HG03439 (cell line): ENCODE data around the gene USP17L15.
"Not testable (repeated sequence)": the region's sequence is repeated elsewhere in the genome, so short reads cannot be mapped to it uniquely, and the experiment has no call there.

ENCODE experiments used
- ATAC-seq: cut with Tn5 transposase; IDR thresholded peaks from one replicate; pipeline ENCODE4 v1.9.1; 2021; ENCODE audit warnings: mild to moderate bottlenecking, moderate library complexity; ENCODE audit not compliant: unreplicated experiment

USP17L15 gene, protein sequence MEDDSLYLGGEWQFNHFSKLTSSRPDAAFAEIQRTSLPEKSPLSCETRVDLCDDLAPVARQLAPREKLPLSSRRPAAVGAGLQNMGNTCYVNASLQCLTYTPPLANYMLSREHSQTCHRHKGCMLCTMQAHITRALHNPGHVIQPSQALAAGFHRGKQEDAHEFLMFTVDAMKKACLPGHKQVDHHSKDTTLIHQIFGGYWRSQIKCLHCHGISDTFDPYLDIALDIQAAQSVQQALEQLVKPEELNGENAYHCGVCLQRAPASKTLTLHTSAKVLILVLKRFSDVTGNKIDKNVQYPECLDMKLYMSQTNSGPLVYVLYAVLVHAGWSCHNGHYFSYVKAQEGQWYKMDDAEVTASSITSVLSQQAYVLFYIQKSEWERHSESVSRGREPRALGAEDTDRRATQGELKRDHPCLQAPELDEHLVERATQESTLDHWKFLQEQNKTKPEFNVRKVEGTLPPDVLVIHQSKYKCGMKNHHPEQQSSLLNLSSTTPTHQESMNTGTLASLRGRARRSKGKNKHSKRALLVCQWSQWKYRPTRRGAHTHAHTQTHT

DNA sequence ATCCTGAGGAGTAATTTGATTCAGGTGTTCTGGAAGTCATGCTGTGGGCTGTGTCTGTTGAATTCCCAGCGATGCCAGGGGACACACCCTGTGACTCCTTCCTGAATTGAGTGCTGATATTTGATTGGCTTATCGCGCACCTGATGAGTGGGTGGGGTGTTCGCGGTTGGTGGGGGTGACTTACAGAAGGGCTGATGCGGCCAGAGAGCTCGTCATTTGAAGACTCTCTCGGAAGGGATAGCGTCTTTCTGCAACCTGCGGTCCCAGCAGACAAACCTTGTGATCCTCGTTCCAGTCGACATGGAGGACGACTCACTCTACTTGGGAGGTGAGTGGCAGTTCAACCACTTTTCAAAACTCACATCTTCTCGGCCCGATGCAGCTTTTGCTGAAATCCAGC is at the start of gene USP17L15:
TSS of gene USP17L15 (plus strand) at position 301 of the 400 bp plus-strand sequence. CDS start at position 301, 0 bp downstream.
- not testable (repeated sequence) for ATAC-seq

DNA sequence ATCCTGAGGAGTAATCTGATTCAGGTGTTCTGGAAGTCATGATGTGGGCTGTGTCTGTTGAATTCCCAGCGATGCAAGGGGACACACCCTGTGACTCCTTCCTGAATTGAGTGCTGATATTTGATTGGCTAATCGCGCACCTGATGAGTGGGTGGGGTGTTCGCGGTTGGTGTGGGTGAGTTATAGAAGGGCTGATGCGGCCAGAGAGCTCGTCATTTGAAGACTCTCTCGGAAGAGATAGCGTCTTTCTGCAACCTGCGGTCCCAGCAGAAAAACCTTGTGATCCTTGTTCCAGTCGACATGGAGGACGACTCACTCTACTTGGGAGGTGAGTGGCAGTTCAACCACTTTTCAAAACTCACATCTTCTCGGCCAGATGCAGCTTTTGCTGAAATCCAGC is 23.8 kb upstream of the USP17L15 start, which contains the start of gene USP17L10:
TSS of gene USP17L10 (plus strand) at position 301 of the 400 bp plus-strand sequence. CDS start at position 301, 0 bp downstream.
- not testable (repeated sequence) for ATAC-seq

DNA sequence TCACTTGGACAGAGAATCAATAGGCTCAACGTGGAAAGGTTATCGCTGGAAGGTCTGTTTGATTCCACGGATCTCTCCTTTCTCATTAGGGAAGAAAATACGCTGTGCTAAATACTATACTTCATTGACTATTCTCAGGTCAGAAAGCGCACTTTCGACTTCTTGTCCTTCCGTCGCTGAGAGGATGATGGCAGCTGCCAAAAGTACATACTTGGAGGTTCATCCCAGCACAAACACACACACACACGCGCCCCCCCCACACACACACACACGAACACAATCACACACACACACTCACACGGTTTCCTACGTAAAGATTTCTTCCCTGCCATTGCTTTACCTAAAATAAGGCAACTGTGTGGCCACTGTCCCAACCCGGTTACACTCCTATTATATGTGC is 19.5 kb upstream of the USP17L15 start:
- ATAC-seq = not testable (repeated sequence)

DNA sequence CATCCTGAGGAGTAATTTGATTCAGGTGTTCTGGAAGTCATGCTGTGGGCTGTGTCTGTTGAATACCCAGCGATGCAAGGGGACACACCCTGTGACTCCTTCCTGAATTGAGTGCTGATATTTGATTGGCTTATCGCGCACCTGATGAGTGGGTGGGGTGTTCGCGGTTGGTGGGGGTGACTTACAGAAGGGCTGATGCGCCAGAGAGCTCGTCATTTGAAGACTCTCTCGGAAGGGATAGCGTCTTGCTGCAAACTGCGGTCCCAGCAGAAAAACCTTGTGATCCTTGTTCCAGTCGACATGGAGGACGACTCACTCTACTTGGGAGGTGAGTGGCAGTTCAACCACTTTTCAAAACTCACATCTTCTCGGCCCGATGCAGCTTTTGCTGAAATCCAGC is 19.1 kb upstream of the USP17L15 start, which contains the start of gene USP17L11:
TSS of gene USP17L11 (plus strand) at position 301 of the 400 bp plus-strand sequence. CDS start at position 301, 0 bp downstream.
- not testable (repeated sequence) for ATAC-seq

DNA sequence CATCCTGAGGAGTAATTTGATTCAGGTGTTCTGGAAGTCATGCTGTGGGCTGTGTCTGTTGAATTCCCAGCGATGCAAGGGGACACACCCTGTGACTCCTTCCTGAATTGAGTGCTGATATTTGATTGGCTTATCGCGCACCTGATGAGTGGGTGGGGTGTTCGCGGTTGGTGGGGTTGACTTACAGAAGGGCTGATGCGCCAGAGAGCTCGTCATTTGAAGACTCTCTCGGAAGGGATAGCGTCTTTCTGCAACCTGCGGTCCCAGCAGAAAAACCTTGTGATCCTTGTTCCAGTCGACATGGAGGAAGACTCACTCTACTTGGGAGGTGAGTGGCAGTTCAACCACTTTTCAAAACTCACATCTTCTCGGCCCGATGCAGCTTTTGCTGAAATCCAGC is 14.3 kb upstream of the USP17L15 start, which contains the start of gene USP17L12:
TSS of gene USP17L12 (plus strand) at position 301 of the 400 bp plus-strand sequence. CDS start at position 301, 0 bp downstream.
- not testable (repeated sequence) for ATAC-seq

DNA sequence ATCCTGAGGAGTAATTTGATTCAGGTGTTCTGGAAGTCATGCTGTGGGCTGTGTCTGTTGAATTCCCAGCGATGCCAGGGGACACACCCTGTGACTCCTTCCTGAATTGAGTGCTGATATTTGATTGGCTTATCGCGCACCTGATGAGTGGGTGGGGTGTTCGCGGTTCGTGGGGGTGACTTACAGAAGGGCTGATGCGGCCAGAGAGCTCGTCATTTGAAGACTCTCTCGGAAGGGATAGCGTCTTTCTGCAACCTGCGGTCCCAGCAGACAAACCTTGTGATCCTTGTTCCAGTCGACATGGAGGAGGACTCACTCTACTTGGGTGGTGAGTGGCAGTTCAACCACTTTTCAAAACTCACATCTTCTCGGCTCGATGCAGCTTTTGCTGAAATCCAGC is 9.6 kb upstream of the USP17L15 start, which contains the start of gene USP17L13:
TSS of gene USP17L13 (plus strand) at position 301 of the 400 bp plus-strand sequence. CDS start at position 301, 0 bp downstream.
- ATAC-seq = not testable (repeated sequence)

DNA sequence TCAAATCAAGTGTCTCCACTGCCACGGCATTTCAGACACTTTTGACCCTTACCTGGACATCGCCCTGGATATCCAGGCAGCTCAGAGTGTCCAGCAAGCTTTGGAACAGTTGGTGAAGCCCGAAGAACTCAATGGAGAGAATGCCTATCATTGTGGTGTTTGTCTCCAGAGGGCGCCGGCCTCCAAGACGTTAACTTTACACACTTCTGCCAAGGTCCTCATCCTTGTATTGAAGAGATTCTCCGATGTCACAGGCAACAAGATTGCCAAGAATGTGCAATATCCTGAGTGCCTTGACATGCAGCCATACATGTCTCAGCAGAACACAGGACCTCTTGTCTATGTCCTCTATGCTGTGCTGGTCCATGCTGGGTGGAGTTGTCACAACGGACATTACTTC is 3.9 kb upstream of the USP17L15 start:
- not testable (repeated sequence) for ATAC-seq

DNA sequence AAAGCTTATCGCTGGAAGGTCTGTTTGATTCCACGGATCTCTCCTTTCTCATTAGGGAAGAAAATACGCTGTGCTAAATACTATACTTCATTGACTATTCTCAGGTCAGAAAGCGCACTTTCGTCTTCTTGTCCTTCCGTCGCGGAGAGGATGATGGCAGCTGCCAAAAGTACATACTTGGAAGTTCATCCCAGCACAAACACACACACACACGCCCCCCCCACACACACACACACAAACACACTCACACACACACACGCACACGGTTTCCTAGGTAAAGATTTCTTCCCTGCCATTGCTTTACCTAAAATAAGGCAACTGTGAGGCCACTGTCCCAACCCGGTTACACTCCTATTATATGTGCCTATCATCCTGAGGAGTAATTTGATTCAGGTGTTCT is 4.3 kb downstream of the USP17L15 start:
- not testable (repeated sequence) for ATAC-seq

DNA sequence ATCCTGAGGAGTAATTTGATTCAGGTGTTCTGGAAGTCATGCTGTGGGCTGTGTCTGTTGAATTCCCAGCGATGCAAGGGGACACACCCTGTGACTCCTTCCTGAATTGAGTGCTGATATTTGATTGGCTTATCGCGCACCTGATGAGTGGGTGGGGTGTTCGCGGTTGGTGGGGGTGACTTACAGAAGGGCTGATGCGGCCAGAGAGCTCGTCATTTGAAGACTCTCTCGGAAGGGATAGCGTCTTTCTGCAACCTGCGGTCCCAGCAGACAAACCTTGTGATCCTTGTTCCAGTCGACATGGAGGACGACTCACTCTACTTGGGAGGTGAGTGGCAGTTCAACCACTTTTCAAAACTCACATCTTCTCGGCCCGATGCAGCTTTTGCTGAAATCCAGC is 9.4 kb downstream of the USP17L15 start, which contains the start of gene USP17L17:
TSS of gene USP17L17 (plus strand) at position 301 of the 400 bp plus-strand sequence. CDS start at position 301, 0 bp downstream.
- not testable (repeated sequence) for ATAC-seq

DNA sequence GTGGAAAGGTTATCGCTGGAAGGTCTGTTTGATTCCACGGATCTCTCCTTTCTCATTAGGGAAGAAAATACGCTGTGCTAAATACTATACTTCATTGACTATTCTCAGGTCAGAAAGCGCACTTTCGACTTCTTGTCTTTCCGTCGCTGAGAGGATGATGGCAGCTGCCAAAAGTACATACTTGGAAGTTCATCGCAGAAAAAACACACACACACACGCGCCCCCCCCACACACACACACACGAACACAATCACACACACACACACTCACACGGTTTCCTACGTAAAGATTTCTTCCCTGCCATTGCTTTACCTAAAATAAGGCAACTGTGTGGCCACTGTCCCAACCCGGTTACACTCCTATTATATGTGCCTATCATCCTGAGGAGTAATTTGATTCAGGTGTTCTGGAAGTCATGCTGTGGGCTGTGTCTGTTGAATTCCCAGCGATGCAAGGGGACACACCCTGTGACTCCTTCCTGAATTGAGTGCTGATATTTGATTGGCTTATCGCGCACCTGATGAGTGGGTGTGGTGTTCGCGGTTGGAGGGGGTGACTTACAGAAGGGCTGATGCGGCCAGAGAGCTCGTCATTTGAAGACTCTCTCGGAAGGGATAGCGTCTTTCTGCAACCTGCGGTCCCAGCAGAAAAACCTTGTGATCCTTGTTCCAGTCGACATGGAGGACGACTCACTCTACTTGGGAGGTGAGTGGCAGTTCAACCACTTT is 13.9 kb downstream of the USP17L15 start, which contains the start of gene USP17L18:
TSS of gene USP17L18 (plus strand) at position 678 of the 728 bp plus-strand sequence. CDS start at position 678, 0 bp downstream.
- not testable (repeated sequence) for ATAC-seq

DNA sequence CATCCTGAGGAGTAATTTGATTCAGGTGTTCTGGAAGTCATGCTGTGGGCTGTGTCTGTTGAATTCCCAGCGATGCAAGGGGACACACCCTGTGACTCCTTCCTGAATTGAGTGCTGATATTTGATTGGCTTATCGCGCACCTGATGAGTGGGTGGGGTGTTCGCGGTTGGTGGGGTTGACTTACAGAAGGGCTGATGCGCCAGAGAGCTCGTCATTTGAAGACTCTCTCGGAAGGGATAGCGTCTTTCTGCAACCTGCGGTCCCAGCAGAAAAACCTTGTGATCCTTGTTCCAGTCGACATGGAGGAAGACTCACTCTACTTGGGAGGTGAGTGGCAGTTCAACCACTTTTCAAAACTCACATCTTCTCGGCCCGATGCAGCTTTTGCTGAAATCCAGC is 18.9 kb downstream of the USP17L15 start, which contains the start of gene USP17L19:
TSS of gene USP17L19 (plus strand) at position 301 of the 400 bp plus-strand sequence. CDS start at position 301, 0 bp downstream.
- not testable (repeated sequence) for ATAC-seq

DNA sequence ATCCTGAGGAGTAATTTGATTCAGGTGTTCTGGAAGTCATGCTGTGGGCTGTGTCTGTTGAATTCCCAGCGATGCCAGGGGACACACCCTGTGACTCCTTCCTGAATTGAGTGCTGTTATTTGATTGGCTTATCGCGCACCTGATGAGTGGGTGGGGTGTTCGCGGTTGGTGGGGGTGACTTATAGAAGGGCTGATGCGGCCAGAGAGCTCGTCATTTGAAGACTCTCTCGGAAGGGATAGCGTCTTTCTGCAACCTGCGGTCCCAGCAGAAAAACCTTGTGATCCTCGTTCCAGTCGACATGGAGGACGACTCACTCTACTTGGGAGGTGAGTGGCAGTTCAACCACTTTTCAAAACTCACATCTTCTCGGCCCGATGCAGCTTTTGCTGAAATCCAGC is 23.6 kb downstream of the USP17L15 start, which contains the start of gene USP17L20:
TSS of gene USP17L20 (plus strand) at position 301 of the 400 bp plus-strand sequence. CDS start at position 301, 0 bp downstream.
- not testable (repeated sequence) for ATAC-seq

DNA sequence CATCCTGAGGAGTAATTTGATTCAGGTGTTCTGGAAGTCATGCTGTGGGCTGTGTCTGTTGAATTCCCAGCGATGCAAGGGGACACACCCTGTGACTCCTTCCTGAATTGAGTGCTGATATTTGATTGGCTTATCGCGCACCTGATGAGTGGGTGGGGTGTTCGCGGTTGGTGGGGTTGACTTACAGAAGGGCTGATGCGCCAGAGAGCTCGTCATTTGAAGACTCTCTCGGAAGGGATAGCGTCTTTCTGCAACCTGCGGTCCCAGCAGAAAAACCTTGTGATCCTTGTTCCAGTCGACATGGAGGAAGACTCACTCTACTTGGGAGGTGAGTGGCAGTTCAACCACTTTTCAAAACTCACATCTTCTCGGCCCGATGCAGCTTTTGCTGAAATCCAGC is 28.4 kb downstream of the USP17L15 start, which contains the start of gene USP17L21:
TSS of gene USP17L21 (plus strand) at position 301 of the 400 bp plus-strand sequence. CDS start at position 301, 0 bp downstream.
- not testable (repeated sequence) for ATAC-seq

DNA sequence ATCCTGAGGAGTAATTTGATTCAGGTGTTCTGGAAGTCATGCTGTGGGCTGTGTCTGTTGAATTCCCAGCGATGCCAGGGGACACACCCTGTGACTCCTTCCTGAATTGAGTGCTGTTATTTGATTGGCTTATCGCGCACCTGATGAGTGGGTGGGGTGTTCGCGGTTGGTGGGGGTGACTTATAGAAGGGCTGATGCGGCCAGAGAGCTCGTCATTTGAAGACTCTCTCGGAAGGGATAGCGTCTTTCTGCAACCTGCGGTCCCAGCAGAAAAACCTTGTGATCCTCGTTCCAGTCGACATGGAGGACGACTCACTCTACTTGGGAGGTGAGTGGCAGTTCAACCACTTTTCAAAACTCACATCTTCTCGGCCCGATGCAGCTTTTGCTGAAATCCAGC is 33.1 kb downstream of the USP17L15 start, which contains the start of gene USP17L22:
TSS of gene USP17L22 (plus strand) at position 301 of the 400 bp plus-strand sequence. CDS start at position 301, 0 bp downstream.
- not testable (repeated sequence) for ATAC-seq

DNA sequence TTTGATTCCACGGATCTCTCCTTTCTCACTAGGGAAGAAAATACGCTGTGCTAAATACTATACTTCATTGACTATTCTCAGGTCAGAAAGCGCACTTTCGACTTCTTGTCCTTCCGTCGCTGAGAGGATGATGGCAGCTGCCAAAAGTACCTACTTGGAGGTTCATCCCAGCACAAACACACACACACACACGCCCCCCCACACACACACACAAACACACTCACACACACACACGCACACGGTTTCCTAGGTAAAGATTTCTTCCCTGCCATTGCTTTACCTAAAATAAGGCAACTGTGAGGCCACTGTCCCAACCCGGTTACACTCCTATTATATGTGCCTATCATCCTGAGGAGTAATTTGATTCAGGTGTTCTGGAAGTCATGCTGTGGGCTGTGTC is 37.5 kb downstream of the USP17L15 start:
- not testable (repeated sequence) for ATAC-seq
